GM12875 (cell line): ENCODE data around the gene CXorf38.

ENCODE experiments used
- H3K4me3 ChIP-seq: one replicate; pipeline ENCODE4 v1.5.1; 2011; ENCODE audit warnings: low read depth, low read length, control low read depth
- TF ChIP-seq, protein P1 (sequence below): IDR thresholded peaks from 2 replicates; pipeline ENCODE4 v1.5.1; 2011; ENCODE audit warnings: low read depth, mild to moderate bottlenecking, control low read depth, inconsistent platforms, low read length, moderate library complexity, borderline replicate concordance; ENCODE audit not compliant: insufficient read depth

The CXorf38 gene

DNA sequence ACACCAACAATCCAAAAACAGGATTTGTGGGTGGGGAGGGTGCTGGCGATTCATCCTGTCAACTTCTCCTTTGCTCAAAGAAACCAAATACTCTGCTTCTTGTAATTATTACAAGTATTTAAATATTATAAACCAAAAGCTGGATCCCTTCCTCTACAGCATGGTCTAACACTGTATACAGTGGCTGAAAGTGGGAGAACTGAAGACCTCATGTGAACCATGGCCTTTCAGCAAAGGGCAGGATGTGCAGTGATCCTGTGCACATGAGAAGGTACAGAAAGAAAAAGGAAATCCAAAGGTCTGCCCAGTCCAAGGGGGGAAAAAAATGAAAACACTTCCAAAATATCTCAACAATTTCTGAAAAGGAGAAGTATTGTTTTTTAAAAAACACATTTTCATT, 5.3 kb upstream of the CXorf38 start:
- TF ChIP-seq, protein P1, sequence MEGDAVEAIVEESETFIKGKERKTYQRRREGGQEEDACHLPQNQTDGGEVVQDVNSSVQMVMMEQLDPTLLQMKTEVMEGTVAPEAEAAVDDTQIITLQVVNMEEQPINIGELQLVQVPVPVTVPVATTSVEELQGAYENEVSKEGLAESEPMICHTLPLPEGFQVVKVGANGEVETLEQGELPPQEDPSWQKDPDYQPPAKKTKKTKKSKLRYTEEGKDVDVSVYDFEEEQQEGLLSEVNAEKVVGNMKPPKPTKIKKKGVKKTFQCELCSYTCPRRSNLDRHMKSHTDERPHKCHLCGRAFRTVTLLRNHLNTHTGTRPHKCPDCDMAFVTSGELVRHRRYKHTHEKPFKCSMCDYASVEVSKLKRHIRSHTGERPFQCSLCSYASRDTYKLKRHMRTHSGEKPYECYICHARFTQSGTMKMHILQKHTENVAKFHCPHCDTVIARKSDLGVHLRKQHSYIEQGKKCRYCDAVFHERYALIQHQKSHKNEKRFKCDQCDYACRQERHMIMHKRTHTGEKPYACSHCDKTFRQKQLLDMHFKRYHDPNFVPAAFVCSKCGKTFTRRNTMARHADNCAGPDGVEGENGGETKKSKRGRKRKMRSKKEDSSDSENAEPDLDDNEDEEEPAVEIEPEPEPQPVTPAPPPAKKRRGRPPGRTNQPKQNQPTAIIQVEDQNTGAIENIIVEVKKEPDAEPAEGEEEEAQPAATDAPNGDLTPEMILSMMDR = no peak
- H3K4me3 ChIP-seq = no peak overlapping the region

DNA sequence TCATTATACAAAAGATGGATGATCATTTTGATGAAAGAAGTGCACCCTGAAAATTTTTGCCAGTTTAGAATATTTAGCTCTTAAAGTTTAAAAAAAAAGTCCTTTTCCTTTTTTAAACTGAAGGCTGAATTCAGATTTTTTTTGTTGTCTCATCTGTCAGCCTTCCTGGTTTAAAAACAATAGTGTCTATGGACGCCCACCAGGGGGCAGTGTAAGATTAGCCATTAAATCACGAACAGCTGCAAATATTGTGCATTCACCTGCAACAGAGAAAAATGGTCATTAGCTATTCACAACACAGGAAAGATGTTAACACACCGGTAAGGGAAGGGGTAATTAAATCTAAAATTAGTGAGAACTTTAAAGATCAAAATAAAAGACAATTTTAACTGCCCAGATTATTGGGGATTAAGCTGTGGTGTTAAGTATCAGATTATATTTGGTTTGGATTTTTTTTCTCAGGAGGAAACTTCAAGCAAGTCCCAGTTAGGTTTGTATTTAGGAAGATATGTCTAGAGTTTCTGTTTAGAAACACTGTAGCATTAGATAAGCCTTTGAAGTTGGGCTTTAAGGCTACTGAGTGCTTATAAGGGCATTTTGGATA, 4.4 kb upstream of the CXorf38 start:
- H3K4me3 ChIP-seq = no peak overlapping the region
- TF ChIP-seq, protein P1 = peak; percentile 50; the same call in 1 of the 2 replicates

DNA sequence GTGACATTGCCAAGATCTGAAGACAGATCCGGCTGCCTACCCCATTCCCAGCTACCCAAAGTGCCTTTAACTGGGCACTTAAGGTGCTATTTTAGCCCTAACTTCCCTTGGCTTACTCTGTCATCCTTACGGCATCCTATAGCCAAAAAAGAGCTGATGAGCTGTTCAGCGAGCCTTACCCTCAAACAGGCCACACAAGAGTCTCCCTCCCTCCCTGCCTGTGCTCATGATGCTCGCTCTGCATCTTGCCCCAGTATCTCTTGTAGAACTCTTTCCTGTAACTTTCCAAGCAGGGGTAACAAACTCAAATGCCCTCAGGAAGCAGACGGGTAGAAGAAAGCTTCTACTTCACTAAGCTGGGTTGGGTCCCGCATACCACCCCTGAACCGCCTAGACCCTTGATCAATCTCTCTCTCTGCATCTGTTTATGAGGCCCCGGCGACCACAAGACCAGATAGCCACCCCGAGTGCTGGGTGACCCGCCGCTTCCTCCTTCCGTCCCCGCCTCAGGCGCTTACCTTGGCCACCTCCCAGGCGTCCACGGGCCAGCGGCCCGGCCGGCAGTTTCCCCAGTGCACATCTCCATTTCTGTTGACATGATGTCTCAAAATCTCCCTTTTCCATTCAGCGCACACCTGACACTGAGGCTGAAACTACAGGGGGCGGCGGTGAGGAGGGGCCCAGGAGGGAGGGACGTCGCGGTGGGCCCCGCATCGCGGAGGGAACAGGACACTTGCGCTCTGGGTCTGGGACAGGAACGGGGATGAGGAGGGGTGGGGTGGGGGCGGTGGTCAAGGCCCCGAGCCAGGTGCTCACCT, 663 bp downstream of the CXorf38 start:
- H3K4me3 ChIP-seq = peak overlapping the region; percentile 92
- TF ChIP-seq, protein P1 = no peak

DNA sequence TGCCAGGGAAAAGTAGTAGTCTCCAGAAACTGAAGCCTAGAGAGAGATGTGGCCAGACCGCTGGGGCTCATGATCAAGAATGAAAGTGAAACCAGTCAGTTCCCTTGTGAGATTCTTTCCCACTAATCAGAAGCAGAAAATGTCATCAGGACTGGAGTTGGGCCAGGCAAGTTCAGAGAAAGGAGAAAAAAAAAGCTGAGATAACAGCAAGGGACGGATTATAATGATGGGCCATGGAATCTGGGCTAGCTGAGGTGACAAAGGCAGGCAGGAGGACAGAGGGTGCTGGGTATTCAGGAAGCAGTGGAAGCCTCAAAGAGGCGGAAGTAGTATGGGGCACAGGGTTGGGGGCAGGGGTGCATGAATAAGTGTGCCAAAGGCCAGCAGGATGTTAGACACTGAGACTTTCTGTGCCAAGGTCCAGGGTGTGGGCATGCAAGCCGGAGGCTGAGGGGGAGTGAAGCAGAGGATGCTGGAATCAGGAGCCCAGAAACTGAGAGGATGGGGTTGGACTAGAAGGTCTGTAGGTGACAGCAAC, 2.5 kb downstream of the CXorf38 start:
- TF ChIP-seq, protein P1 = no peak
- peak overlapping the region; percentile 54 for H3K4me3 ChIP-seq

DNA sequence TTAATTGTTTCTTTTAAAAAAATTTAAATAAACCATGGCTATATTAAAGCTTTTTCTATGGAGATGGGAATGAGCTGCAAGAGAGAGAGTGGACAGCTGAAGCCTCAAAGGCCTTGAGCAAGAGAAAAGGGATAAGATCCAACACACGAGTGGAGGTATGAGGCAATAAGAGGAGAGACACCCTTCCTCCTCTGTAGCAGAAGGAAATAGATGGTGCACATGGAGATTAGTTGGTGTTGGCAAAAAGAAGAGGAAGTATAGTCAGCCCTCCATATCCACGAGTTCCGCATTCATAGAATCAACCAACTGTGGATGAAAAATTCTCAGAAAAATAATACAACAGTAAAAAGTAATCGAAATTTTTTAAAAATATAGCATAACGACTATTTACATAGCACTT, 3.2 kb downstream of the CXorf38 start:
- TF ChIP-seq, protein P1 = no peak
- peak overlapping the region; percentile 54 for H3K4me3 ChIP-seq

DNA sequence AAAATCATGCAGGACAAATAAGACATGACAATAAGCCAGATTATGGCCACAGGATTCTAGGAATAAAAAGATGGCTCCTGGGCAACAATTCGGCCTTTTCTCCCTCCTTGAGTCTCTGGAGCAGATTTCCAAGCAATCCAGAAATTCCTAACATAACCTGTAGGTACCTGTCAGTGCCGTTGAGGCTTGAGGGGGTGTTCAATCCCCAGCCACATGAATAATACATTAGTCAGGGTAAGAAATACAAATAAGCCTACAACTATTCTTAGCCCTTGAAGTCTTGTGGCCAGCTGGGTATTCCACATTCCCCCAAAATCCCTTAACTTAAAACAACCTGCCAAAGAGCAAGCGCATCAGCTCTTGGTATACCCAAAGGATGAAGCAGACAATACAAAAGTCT, 9.7 kb downstream of the CXorf38 start:
- TF ChIP-seq, protein P1 = no peak
- no peak overlapping the region for H3K4me3 ChIP-seq

DNA sequence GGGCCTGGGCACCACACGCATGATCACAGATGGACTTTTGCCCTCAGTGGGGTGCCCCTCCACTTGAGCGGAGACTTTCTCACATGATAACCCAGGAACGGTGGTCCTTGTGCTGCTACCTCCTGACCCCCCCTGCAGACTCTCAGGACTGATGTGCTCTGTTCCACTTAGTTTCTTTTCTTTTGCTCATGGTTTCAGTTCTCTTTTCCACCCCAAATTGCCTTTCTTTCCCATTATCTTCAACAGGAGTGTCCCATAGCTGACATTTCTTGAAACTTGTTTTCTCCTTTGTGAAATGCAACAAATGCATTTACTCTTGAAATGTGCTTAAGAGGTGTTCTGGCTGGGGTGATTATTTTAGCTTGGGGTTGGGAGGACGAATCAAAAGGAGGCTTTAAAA, 15.2 kb downstream of the CXorf38 start:
- TF ChIP-seq, protein P1 = no peak
- H3K4me3 ChIP-seq = no peak overlapping the region
